GM18867 (cell line): ENCODE results near the gene PLA2G4C.
"Not testable (repeated sequence)": the region's sequence is repeated elsewhere in the genome, so short reads cannot be mapped to it uniquely, and the experiment has no call there.

ENCODE experiments used
- ATAC-seq: cut with Tn5 transposase; IDR thresholded peaks from one replicate; pipeline ENCODE4 v1.9.1; 2021; ENCODE audit warnings: mild to moderate bottlenecking, moderate library complexity; ENCODE audit not compliant: unreplicated experiment

PLA2G4C gene

GRCh38 chr19:48113190-48113917, 2.7 kb upstream of the PLA2G4C start:
- no peak for ATAC-seq

DNA sequence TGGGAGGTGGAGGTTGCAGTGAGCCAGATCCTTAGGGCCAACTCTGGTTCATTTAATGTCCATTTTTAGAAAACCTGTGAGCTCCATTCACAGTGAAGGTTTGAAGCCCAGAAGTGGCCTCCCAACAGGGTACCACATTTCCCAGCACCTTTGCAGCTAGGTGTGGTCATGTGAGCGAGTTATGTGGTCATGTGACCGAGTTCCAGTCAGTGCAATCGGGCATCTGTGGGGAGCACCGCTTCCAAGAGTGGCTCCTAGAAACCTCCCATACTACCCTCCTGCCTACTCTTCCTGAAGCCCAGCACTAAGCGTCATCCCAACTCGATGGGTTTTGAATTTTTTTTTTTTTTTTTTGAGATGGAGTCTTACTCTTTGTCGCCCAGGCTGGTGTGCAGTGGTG, 663 bp upstream of the PLA2G4C start:
- ATAC-seq: no peak

GRCh38 chr19:48108997-48109782, 1.4 kb downstream of the PLA2G4C start:
- ATAC-seq: no peak

DNA sequence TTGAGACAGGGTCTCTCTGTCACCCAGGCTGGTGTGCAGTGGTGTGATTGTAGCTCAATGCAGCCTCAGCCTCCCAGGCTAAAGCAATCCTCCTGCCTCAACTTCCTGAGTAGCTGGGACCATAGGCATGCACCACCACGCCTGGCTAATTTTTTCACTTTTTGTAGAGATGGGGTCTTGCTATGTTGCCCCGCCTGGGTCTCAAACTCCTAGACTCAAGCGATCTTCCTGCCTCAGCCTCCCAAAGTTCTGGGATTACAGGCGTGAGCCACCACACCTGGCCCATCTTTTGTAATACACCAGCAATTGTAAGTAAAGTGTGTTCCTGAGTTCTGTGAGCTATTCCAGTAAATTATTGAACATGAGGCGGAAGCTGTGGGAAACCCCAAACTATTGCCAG, 6.7 kb downstream of the PLA2G4C start:
- ATAC-seq: no peak

- ATAC-seq: no peak
Measured at GRCh38 chr19:48102870-48103751, 7.5 kb downstream of the PLA2G4C start.

DNA sequence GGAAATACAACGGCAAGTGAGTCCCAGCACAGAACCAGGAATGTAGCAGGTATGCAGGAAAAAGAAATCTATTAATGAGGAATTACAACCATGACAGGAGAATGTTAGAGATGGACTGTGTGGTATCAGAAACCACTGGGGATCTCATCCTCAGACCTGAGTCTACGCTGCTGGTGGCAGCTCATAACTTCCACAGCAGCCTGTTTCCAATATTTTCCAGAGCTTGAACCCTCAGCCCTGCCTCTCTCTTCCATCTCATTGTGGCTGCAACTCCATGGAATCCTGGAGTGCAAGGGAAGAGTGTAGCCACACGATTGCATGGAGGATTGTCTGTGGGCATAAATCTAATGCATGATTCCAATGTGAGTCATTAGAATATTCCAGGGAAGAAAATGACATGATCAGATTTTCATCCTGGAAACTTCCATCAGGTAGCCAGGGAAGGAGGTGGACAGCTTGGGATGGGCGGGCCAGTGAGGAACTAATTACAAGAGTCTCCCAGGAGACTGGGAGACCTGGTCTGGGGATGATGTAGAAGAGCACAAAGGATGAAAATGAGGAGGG, 14.9 kb downstream of the PLA2G4C start:
- ATAC-seq: no peak

- no peak for ATAC-seq
Measured at GRCh38 chr19:48094855-48095203, 15.8 kb downstream of the PLA2G4C start.

GRCh38 chr19:48094129-48094854, 16.3 kb downstream of the PLA2G4C start:
- ATAC-seq: no peak

- not testable (repeated sequence) for ATAC-seq
Measured at GRCh38 chr19:48091111-48091718, 19.4 kb downstream of the PLA2G4C start.

DNA sequence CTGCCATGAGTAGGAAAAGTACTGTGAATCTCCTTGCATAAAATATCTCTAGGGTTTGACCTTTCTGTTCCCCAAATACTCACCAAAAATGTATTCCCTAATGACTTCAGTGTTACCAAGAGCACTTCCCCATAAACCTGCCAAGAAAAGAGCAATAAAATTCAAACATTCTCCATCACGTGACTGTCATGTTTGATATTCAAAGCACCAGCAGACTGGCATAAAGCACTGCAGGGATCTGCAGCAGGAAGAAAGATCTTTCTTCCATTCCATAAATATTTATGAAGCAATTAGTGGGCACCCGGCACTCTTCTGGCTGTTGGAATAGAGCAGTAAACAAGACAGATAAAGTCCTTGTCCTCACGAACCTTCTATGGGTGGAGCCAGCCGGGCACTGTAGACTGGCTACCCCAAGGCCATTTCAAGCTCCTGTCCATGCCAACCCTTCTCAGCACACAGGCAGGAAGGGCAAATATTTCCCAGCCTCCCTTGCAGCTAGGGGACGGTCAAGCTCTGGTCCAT, 20.3 kb downstream of the PLA2G4C start:
- no peak for ATAC-seq

- ATAC-seq: not testable (repeated sequence)
Measured at GRCh38 chr19:48088991-48089390, 21.6 kb downstream of the PLA2G4C start.

DNA sequence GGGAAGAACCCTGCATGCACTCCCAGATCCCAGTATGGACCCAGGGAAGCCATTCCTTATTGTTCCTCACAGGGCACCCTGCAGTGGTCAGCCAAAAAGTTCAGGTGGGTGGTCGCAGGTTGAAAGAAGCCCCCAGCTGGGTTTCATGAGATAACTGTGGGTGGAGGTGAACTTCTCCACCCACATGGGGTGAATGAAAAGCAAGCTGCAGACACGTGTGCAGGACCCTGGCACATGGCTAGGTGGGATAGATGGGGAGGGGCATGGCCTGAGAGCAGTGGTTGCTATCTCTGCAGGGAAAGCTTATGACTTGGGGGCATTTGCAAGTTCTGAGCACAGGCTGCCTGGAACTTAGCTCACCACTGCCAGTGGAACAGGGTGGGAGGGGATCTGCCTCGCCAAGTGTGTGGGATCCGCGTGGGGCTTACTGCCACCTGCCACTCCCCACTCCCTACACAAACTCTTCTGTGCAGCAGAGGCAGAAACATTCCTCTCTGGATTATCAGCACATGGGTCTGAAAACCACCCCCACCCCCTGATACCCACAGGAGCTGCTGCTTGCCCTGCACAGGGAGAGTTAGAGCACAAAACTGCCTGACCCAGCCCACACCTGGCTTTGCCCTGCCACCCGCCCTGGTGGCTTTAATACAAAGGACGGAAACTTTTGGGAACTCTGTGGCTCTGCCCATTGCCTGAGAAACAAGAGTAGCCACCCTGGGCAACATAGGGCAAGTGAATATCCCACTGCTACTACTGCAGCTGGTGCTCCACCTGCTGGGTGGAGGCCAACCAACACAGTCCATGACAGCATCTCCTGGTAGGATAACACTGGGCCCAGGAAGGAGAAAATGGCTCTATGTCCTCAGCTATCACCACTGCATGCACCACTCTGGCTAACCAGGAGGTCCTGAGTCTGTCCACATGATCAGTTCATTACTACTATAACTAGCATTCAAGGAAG, 24.4 kb downstream of the PLA2G4C start:
- ATAC-seq: no peak

- ATAC-seq: no peak
Measured at GRCh38 chr19:48085076-48085475, 25.5 kb downstream of the PLA2G4C start.

DNA sequence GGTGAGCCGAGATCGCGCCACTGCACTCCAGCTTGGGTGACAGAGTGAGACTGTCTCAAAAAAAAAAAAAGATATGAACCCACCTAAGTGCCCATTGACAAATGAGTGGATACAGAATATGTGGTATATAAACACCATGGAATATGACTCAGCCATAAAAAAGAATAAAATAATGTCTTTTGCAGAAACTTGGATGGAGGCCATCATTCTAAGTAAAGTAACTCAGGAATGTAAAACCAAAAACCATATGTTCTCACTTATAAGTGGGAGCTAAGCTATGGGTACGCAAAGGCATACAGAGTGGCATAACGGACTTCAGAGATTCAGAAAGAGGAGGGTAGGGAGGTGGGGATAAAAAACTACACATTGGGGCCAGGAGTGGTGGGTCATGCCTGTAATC, 29.5 kb downstream of the PLA2G4C start:
- ATAC-seq: no peak

DNA sequence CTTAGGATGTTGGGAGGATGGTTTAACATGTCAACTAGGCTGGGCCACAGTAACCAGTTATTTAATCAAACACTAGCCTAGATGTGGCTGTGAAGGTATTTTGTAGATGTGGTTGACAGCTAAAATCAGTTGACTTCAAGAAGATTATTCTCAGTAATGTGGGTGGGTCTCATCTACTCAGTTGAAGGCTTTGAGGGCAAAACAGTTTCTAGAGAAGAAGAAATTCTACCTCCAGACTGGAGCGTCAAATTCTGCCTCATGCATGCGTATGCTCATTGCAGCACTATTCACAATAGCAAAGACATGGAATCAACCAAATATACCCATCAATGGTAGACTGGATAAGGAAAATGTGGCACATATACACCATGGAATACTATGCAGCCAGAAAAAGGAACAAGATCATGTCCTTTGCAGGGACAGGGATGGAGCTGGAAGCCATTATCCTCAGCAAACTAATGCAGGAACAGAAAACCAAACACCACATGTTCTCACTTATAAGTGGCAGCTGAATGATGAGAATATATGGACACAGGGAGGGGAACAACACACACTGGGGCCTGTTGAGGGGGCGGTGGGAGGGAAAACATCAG, 40.3 kb downstream of the PLA2G4C start:
- not testable (repeated sequence) for ATAC-seq

- no peak for ATAC-seq
Measured at GRCh38 chr19:48069435-48069834, 41.2 kb downstream of the PLA2G4C start.

- no peak for ATAC-seq
Measured at GRCh38 chr19:48064509-48064908, 46.1 kb downstream of the PLA2G4C start.
